ENCODE data around the gene TRMT10C.

DNA sequence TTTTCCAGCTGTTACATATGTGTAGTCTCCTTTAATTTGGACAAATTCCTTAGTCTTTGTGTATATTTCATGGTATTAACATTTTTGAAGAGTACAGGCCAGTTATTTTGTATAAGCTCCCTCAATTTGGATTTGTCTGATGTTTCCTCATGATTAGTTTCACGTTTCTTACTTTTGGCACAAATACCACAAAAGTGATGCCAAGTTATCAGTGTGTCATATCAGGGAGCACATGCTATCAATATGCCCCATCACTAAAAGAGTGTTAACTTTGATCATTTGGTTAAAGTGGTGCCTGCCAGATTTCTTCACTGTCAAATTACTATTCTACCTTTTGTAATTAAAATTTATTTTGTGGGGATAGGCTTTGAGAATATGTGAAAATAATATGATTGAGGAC is 26.9 kb downstream of the TRMT10C start:
- TF ChIP-seq, protein P1, sequence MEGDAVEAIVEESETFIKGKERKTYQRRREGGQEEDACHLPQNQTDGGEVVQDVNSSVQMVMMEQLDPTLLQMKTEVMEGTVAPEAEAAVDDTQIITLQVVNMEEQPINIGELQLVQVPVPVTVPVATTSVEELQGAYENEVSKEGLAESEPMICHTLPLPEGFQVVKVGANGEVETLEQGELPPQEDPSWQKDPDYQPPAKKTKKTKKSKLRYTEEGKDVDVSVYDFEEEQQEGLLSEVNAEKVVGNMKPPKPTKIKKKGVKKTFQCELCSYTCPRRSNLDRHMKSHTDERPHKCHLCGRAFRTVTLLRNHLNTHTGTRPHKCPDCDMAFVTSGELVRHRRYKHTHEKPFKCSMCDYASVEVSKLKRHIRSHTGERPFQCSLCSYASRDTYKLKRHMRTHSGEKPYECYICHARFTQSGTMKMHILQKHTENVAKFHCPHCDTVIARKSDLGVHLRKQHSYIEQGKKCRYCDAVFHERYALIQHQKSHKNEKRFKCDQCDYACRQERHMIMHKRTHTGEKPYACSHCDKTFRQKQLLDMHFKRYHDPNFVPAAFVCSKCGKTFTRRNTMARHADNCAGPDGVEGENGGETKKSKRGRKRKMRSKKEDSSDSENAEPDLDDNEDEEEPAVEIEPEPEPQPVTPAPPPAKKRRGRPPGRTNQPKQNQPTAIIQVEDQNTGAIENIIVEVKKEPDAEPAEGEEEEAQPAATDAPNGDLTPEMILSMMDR (conservative IDR thresholded peaks at IDR 0.05; ENCODE audit: low read depth in 2 of 2): no peak
- TF ChIP-seq, protein P2, sequence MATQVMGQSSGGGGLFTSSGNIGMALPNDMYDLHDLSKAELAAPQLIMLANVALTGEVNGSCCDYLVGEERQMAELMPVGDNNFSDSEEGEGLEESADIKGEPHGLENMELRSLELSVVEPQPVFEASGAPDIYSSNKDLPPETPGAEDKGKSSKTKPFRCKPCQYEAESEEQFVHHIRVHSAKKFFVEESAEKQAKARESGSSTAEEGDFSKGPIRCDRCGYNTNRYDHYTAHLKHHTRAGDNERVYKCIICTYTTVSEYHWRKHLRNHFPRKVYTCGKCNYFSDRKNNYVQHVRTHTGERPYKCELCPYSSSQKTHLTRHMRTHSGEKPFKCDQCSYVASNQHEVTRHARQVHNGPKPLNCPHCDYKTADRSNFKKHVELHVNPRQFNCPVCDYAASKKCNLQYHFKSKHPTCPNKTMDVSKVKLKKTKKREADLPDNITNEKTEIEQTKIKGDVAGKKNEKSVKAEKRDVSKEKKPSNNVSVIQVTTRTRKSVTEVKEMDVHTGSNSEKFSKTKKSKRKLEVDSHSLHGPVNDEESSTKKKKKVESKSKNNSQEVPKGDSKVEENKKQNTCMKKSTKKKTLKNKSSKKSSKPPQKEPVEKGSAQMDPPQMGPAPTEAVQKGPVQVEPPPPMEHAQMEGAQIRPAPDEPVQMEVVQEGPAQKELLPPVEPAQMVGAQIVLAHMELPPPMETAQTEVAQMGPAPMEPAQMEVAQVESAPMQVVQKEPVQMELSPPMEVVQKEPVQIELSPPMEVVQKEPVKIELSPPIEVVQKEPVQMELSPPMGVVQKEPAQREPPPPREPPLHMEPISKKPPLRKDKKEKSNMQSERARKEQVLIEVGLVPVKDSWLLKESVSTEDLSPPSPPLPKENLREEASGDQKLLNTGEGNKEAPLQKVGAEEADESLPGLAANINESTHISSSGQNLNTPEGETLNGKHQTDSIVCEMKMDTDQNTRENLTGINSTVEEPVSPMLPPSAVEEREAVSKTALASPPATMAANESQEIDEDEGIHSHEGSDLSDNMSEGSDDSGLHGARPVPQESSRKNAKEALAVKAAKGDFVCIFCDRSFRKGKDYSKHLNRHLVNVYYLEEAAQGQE (IDR thresholded peaks at IDR 0.05; ENCODE audit: unreplicated experiment): no peak
- no peak for TF ChIP-seq CREB1 (CRISPR knock-in tag; IDR thresholded peaks at IDR 0.05; ENCODE audit: low read depth)
- no peak for TF ChIP-seq EZH2 (IDR thresholded peaks at IDR 0.05; ENCODE audit: low read depth, unreplicated experiment)
- no peak for TF ChIP-seq POLR2AphosphoS5 (IDR thresholded peaks at IDR 0.05; ENCODE audit: low read depth)
- TF ChIP-seq EZH2phosphoT487 (IDR thresholded peaks at IDR 0.05; ENCODE audit: unreplicated experiment): no peak
- no peak for TF ChIP-seq ZNF114 (CRISPR knock-in tag; IDR thresholded peaks at IDR 0.05)
